ENCODE results near the gene ELAVL1. TPM values are rescaled to one million over a fixed set of nuclear protein-coding genes. Genes with fewer than 3 reads are reported as not detected.

Gene ELAVL1
- total and polyA plus RNA-seq, 2 of the 13 experiments (the other 11 are each of a cell fraction or from before 2014, with no cell fraction given), result 27.9 to 38.4 TPM

GRCh38 chr19:7916103-7916954 is 89.1 kb downstream of the ELAVL1 start (continued):
- no peak for TF ChIP-seq EP300 (IDR thresholded peaks at IDR 0.05; ENCODE audit: low read depth in 2 of 2, low read length in 2 of 2)
- TF ChIP-seq EP300 (CRISPR knock-in tag; IDR thresholded peaks at IDR 0.05; ENCODE audit: borderline replicate concordance), result no peak
- TF ChIP-seq AGO1 (IDR thresholded peaks at IDR 0.05; ENCODE audit: low read depth, low read length, poor library complexity, severe bottlenecking), result peak; percentile 98
- peak; percentile 26; the same call in 1 of the 2 replicates for TF ChIP-seq HOXA5 (CRISPR knock-in tag; IDR thresholded peaks at IDR 0.05)
- no peak for TF ChIP-seq ZFP41 (CRISPR knock-in tag; IDR thresholded peaks at IDR 0.05; ENCODE audit: borderline replicate concordance)
- no peak for TF ChIP-seq TCF7L2 (IDR thresholded peaks at IDR 0.05; ENCODE audit: low read depth, low read length)
- TF ChIP-seq ZBTB26 (CRISPR knock-in tag; IDR thresholded peaks at IDR 0.05; ENCODE audit: borderline replicate concordance), result no peak
- no peak for TF ChIP-seq DDIT3 (CRISPR knock-in tag; IDR thresholded peaks at IDR 0.05)
- no peak for TF ChIP-seq SMYD3 (CRISPR knock-in tag; IDR thresholded peaks at IDR 0.05)
- TF ChIP-seq FOXM1 (CRISPR knock-in tag; IDR thresholded peaks at IDR 0.05), result no peak
- TF ChIP-seq NFAT5 (CRISPR knock-in tag; IDR thresholded peaks at IDR 0.05), result no peak
- no peak for TF ChIP-seq TP53 (CRISPR knock-in tag; conservative IDR thresholded peaks at IDR 0.05)
- TF ChIP-seq, protein P1, sequence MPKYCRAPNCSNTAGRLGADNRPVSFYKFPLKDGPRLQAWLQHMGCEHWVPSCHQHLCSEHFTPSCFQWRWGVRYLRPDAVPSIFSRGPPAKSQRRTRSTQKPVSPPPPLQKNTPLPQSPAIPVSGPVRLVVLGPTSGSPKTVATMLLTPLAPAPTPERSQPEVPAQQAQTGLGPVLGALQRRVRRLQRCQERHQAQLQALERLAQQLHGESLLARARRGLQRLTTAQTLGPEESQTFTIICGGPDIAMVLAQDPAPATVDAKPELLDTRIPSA (CRISPR knock-in tag; IDR thresholded peaks at IDR 0.05; ENCODE audit: borderline replicate concordance), result no peak
- TF ChIP-seq GMEB1 (CRISPR knock-in tag; IDR thresholded peaks at IDR 0.05; ENCODE audit: borderline replicate concordance), result no peak
- TF ChIP-seq ZNF558 (CRISPR knock-in tag; IDR thresholded peaks at IDR 0.05; ENCODE audit: borderline replicate concordance), result no peak; the same call in 1 of the 2 replicates
- TF ChIP-seq HNRNPL (IDR thresholded peaks at IDR 0.05; ENCODE audit: low read depth, low read length), result 0 out of 2 replicates have a peak, but pooled peaks have one; percentile 18
- no peak for TF ChIP-seq ZC3H4 (CRISPR knock-in tag; IDR thresholded peaks at IDR 0.05; ENCODE audit: borderline replicate concordance)
- no peak; the same call in 1 of the 2 replicates for TF ChIP-seq SRY (CRISPR knock-in tag; IDR thresholded peaks at IDR 0.05)
- TF ChIP-seq ZNF138 (CRISPR knock-in tag; IDR thresholded peaks at IDR 0.05; ENCODE audit: low read depth), result no peak
- no peak for TF ChIP-seq CBFB (CRISPR knock-in tag; IDR thresholded peaks at IDR 0.05)
